CD4-positive, CD25-positive, alpha-beta regulatory T cell (primary cell): ENCODE data around the gene RNF19B. TPM values are rescaled to one million over a fixed set of nuclear protein-coding genes. Genes with fewer than 3 reads are reported as not detected.

Source experiments
- ATAC-seq, 2 donors: fragments of 150-1000 bp; cut with Tn5 transposase; one replicate each; pipeline ENCODE4 v1.10.0; 2021; ENCODE audit warnings: low read depth in 2 of 2, moderate number of reproducible peaks in 2 of 2, moderate library complexity in 1 of 2
- DNase-seq, 3 donors: peaks; one replicate each; pipeline versions ENCODE4 v3.0.0 to v3.0.0-alpha.2; 2012 to 2022; ENCODE audit warnings: mixed read lengths in 1 of 3
- H3K27ac ChIP-seq: one replicate; pipeline ENCODE4 v1.7.0; 2013; ENCODE audit warnings: mild to moderate bottlenecking, low read length; ENCODE audit not compliant: insufficient read depth, poor library complexity, severe bottlenecking
- H3K27me3 ChIP-seq: one replicate; pipeline ENCODE4 v1.7.0; 2013; ENCODE audit warnings: low read length; ENCODE audit not compliant: control insufficient read depth, insufficient read depth
- H3K36me3 ChIP-seq: one replicate; pipeline ENCODE4 v1.7.0; 2013; ENCODE audit warnings: mild to moderate bottlenecking, low read length, moderate library complexity; ENCODE audit not compliant: control insufficient read depth, insufficient read depth
- H3K4me1 ChIP-seq: 2 replicates; pipeline ENCODE4 v1.7.0; 2013; ENCODE audit warnings: mild to moderate bottlenecking, low read length; ENCODE audit not compliant: insufficient read depth, control insufficient read depth, poor library complexity, severe bottlenecking
- H3K4me3 ChIP-seq: one replicate; pipeline ENCODE4 v1.7.0; 2013; ENCODE audit warnings: low read depth, mild to moderate bottlenecking, low read length, moderate library complexity
- H3K9me3 ChIP-seq, 2 experiments: 1 replicate in 1 of 2; 2 replicates in 1 of 2; pipeline ENCODE4 v1.7.0; 2013; ENCODE audit warnings: low read length in 2 of 2, mild to moderate bottlenecking in 1 of 2, moderate library complexity in 1 of 2; ENCODE audit not compliant: control insufficient read depth in 2 of 2
- H3K27ac Mint-ChIP-seq, 3 donors: one replicate each; pipeline ENCODE4 v1.8.0; 2020 to 2022; ENCODE audit warnings: mild to moderate bottlenecking in 3 of 3, mixed read lengths in 3 of 3, moderate library complexity in 2 of 3
- H3K27me3 Mint-ChIP-seq: one replicate; pipeline ENCODE4 v1.8.0; 2022; ENCODE audit warnings: mild to moderate bottlenecking, mixed read lengths
- H3K36me3 Mint-ChIP-seq: one replicate; pipeline ENCODE4 v1.8.0; 2020; ENCODE audit warnings: mixed read lengths
- H3K4me1 Mint-ChIP-seq, 4 donors: one replicate each; pipeline ENCODE4 v1.8.0; 2020 to 2022; ENCODE audit warnings: mixed read lengths in 4 of 4, mild to moderate bottlenecking in 1 of 4
- H3K4me3 Mint-ChIP-seq, 4 donors: one replicate each; pipeline ENCODE4 v1.8.0; 2020 to 2022; ENCODE audit warnings: mild to moderate bottlenecking in 4 of 4, mixed read lengths in 4 of 4, moderate library complexity in 3 of 4
- H3K9me3 Mint-ChIP-seq, 7 donors: one replicate each; pipeline ENCODE4 v1.8.0; 2020 to 2022; ENCODE audit warnings: mixed read lengths in 7 of 7, mild to moderate bottlenecking in 3 of 7, moderate library complexity in 2 of 7
- polyA plus RNA-seq, 4 donors: library from polyadenylated mRNA; unstranded; fragments of 300-500 nt; fragmentation: Illumina TruSeq; gene quantifications; one replicate each; pipeline ENCODE4 v1.2.3, GENCODE V29; 2021
- total RNA-seq: library from RNA; stranded (reverse); gene quantifications from one replicate; pipeline ENCODE4 v1.2.3, GENCODE V29; 2022

Gene RNF19B
- total and polyA plus RNA-seq, 5 donors from 2014 or later: 2.0 to 44.9 (median 2.4) TPM

DNA sequence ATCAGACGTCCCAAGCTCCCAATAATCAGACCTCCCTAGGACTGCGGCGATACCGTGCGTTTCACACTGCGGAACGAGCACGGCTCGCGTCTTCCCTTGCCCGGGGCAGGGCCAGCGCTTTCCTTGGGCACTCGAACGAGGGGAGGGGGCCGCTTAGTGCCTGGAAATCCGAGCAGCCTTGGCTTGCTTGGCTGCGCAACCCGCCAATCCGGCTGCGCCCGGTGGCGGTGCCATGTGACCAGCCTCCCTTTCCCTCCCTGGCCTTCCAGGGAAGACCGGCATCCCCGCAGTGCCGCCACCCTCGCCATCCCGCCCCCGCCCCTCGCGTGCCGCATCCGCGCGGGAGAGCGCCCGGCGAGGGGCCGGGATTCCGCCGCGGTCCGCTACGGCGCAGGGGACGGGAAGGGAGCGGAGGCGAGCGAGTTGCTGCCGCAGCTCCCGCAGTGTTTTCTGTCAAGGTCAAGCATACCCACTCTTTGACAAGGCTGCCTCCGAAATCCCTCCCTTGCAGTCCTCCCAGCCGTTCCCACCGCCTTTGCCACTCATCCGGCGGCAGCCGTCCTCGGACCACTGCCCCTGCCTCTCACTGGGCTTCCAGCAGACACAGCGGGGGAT lies 8.3 kb upstream of the RNF19B start:
- H3K36me3 ChIP-seq: no peaks in the 10 kb centered on the region
- Mint-ChIP-seq H3K27ac (no peak overlapping the region), H3K4me1 (peaks cover 0 to 11% (median 5%) of the 10 kb centered on the region in 4 donors), H3K4me3 (peak overlapping the region in 1 of 4 donors; percentile 11), H3K9me3 (peaks cover 0 to 9% (median 0%) of the 10 kb centered on the region in 7 donors), H3K27me3 (peaks cover 39% of the 10 kb centered on the region), H3K36me3 (peaks cover 5% of the 10 kb centered on the region)
- no peak overlapping the region for H3K27ac ChIP-seq
- H3K4me3 ChIP-seq: peak overlapping the region; percentile 26
- DNase-seq: no peak
- H3K4me1 ChIP-seq: peaks cover 6% of the 10 kb centered on the region
- peaks cover 23% of the 10 kb centered on the region for H3K27me3 ChIP-seq
- no peaks in the 10 kb centered on the region for H3K9me3 ChIP-seq
- ATAC-seq: no peak

DNA sequence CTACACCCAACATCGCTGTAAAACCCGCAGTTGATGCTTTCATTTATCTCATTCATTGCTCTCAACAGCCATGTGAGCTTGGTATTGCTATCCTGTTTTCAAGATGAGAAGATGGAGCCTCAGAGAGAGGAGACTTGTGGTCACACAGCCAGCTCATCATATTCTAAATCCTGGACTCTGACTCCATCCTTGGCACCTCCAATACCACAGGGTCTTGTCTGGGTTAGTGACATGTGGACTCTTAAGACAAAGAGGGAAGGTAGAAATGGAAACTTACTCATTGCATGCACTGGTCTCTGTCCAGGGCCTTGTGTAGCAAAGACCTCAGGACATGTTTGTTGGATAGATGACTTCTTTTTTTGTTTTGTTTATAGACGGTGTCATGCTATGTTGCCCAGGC lies 7.0 kb upstream of the RNF19B start:
- Histone ChIP-seq H3K27ac (no peak overlapping the region), H3K9me3 (no peaks in the 10 kb centered on the region), H3K27me3 (peaks cover 26% of the 10 kb centered on the region), H3K4me1 (peaks cover 6% of the 10 kb centered on the region), H3K36me3 (no peaks in the 10 kb centered on the region), H3K4me3 (no peak overlapping the region)
- DNase-seq (no peak), ATAC-seq (no peak)
- peaks cover 0 to 11% (median 4%) of the 10 kb centered on the region in 4 donors for H3K4me1 Mint-ChIP-seq
- peaks cover 0 to 9% (median 0%) of the 10 kb centered on the region in 7 donors for H3K9me3 Mint-ChIP-seq
- peaks cover 36% of the 10 kb centered on the region for H3K27me3 Mint-ChIP-seq
- no peak overlapping the region for H3K27ac Mint-ChIP-seq
- H3K4me3 Mint-ChIP-seq: peak overlapping the region in 2 of 4 donors; percentile 72 to 73
- H3K36me3 Mint-ChIP-seq: peaks cover 5% of the 10 kb centered on the region

DNA sequence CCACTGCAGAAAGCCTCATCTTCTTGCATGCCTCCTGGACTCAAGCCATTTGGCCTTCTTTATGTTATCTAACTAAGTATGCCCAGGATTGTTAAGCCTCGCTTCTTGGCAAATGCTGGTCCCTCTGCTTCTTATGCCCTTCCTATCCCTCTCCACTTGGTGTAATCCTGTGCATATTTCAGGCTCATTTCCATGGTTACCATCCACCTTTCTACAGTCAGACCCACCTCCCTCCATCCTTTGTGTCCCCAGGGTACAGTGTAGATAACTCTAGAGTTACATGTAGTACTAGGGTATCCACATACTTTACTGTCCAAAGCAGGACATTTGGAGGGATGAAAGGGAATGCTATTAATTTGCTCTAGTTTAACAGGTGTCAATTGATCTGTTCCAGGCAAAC lies 6.5 kb upstream of the RNF19B start:
- no peaks in the 10 kb centered on the region for H3K36me3 ChIP-seq
- no peak overlapping the region for H3K4me3 ChIP-seq
- DNase-seq: no peak
- peaks cover 6% of the 10 kb centered on the region for H3K4me1 ChIP-seq
- peaks cover 36% of the 10 kb centered on the region for H3K27me3 Mint-ChIP-seq
- peak overlapping the region in 2 of 4 donors; percentile 10 to 73 for H3K4me3 Mint-ChIP-seq
- H3K9me3 Mint-ChIP-seq: peaks cover 0 to 9% (median 0%) of the 10 kb centered on the region in 7 donors
- H3K27ac ChIP-seq: no peak overlapping the region
- peaks cover 26% of the 10 kb centered on the region for H3K27me3 ChIP-seq
- peak overlapping the region in 1 of 3 donors; percentile 66 for H3K27ac Mint-ChIP-seq
- ATAC-seq: no peak
- peaks cover 5% of the 10 kb centered on the region for H3K36me3 Mint-ChIP-seq
- H3K9me3 ChIP-seq: no peaks in the 10 kb centered on the region
- peaks cover 0 to 11% (median 4%) of the 10 kb centered on the region in 4 donors for H3K4me1 Mint-ChIP-seq

DNA sequence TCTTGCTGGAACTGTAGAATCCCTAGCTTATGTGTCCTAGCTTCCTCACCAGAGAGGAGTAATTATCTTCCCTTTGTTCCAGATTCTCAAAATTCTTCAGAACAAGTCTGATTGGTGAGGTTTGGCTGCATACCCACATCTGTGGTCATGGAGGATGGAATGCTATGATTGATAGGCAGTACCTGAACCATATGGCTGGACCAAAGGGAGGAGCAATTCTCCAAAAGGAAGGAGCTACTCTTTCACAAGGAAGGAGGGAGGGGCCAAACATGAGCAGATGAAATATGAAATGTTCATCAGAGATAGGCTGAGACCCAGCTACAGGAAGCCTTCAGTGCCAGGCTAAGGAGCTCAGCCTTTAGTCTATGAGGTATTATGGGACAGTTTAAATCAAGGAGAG lies 5.0 kb upstream of the RNF19B start:
- DNase-seq: no peak
- H3K27ac ChIP-seq: no peak overlapping the region
- no peak for ATAC-seq
- no peaks in the 10 kb centered on the region for H3K36me3 ChIP-seq
- H3K4me1 ChIP-seq: peaks cover 6% of the 10 kb centered on the region
- H3K4me3 Mint-ChIP-seq: peak overlapping the region in 1 of 4 donors; percentile 60
- peaks cover 2 to 12% (median 8%) of the 10 kb centered on the region in 4 donors for H3K4me1 Mint-ChIP-seq
- H3K9me3 ChIP-seq: no peaks in the 10 kb centered on the region
- H3K9me3 Mint-ChIP-seq: peaks cover 0 to 9% (median 0%) of the 10 kb centered on the region in 7 donors
- H3K4me3 ChIP-seq: no peak overlapping the region
- no peak overlapping the region for H3K27ac Mint-ChIP-seq
- peaks cover 32% of the 10 kb centered on the region for H3K27me3 Mint-ChIP-seq
- H3K36me3 Mint-ChIP-seq: peaks cover 5% of the 10 kb centered on the region
- H3K27me3 ChIP-seq: peaks cover 26% of the 10 kb centered on the region

DNA sequence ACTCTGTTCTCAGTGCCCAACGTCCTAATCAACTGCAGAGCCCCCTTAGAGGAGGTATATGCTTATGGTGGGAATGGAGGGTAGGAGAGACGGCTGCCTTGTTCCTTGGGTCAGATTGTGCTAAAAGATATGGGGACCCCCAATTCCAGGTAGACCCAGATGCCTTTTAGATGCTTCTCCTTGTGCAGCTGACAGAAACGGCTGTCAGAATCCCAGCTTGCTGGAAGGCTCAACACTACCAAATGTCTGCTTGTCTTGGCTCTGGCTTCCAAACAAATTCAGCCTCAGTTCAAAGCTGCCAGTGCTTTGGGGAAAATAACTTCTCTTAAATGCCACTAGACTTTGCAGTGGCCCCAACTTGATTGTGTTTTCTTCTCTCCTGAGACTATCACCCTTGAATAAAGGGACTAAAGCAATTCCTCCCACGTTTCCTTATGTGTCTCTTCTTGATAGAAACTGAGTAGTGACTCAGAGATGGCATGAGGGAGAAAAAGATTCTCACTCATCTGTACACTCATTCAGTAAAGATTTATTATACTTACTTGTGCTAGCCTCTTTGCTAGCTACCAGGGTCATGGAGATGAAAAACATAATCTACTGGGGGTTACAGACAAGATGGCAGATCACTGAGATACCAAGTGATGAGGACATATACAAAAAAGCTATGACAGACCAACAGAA lies 3.4 kb upstream of the RNF19B start:
- Mint-ChIP-seq H3K27me3 (peaks cover 32% of the 10 kb centered on the region), H3K9me3 (peaks cover 0 to 9% (median 0%) of the 10 kb centered on the region in 7 donors), H3K36me3 (peaks cover 5% of the 10 kb centered on the region), H3K27ac (peak overlapping the region in 1 of 3 donors; percentile 36), H3K4me1 (peaks cover 5 to 18% (median 9%) of the 10 kb centered on the region in 4 donors), H3K4me3 (peak overlapping the region in 2 of 4 donors; percentile 18 to 62)
- ATAC-seq (no peak), DNase-seq (no peak)
- H3K36me3 ChIP-seq: no peaks in the 10 kb centered on the region
- no peak overlapping the region for H3K27ac ChIP-seq
- no peaks in the 10 kb centered on the region for H3K9me3 ChIP-seq
- H3K4me3 ChIP-seq: no peak overlapping the region
- peaks cover 10% of the 10 kb centered on the region for H3K4me1 ChIP-seq
- H3K27me3 ChIP-seq: peaks cover 26% of the 10 kb centered on the region

DNA sequence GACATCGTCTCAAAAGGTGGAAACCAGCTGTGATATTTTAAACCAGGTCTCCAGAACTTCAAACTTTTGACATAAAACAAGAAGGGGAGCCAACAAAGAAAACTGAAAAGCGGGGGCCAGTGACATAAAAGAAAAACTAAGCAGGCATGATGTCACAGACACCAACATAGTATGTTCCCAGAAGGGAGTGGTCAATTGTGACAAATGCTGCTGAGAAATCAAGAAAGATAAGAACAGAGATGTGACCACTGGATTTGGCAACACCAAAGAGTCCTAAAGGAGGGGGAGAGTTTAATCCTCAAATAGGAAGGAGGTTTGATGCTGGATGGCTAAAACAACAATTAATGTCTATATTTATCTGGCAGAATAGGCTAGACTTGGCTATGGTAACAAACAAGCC lies 2.3 kb upstream of the RNF19B start:
- H3K27me3 ChIP-seq: peaks cover 17% of the 10 kb centered on the region
- H3K4me1 ChIP-seq: peaks cover 17% of the 10 kb centered on the region
- Mint-ChIP-seq H3K36me3 (peaks cover 5% of the 10 kb centered on the region), H3K27ac (no peak overlapping the region), H3K4me1 (peaks cover 11 to 23% (median 16%) of the 10 kb centered on the region in 4 donors), H3K9me3 (peaks cover 0 to 4% (median 0%) of the 10 kb centered on the region in 7 donors), H3K27me3 (peaks cover 23% of the 10 kb centered on the region), H3K4me3 (peak overlapping the region in 3 of 4 donors; percentile 3 to 62 (median 17))
- no peak overlapping the region for H3K4me3 ChIP-seq
- no peak overlapping the region for H3K27ac ChIP-seq
- H3K36me3 ChIP-seq: no peaks in the 10 kb centered on the region
- H3K9me3 ChIP-seq: no peaks in the 10 kb centered on the region
- no peak for DNase-seq
- ATAC-seq: no peak

DNA sequence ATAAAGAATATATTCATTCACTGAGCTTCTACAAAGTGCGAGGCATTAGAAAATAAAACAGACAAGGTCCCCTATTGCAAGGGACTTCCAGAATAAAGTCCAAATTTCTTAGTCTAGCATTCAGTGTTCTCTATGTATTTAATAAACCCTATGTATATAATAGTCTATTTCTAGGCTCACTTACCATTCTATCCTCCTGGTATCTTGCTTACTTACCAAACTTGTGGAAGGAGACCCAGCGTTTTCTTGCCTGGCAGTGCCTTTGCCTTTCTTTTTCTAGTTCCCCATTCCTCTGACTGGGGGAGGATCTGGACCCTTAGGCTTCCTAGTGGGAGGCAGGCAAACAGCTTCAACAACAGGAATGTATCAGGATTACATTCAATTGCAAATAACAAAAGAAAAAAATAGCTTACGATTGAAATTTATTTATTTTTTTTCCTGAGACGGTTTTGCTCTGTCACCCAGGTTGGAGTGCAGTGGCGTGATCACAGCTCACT lies 690 bp upstream of the RNF19B start:
- Mint-ChIP-seq H3K4me1 (peaks cover 22 to 37% (median 27%) of the 10 kb centered on the region in 4 donors), H3K27ac (peak overlapping the region; percentile 86 to 96 (median 93)), H3K27me3 (peaks cover 10% of the 10 kb centered on the region), H3K36me3 (no peaks in the 10 kb centered on the region), H3K9me3 (peaks cover 0 to 4% (median 0%) of the 10 kb centered on the region in 7 donors), H3K4me3 (peak overlapping the region; percentile 89 to 94 (median 92))
- Histone ChIP-seq H3K9me3 (no peaks in the 10 kb centered on the region), H3K4me3 (peak overlapping the region; percentile 84), H3K36me3 (no peaks in the 10 kb centered on the region), H3K27me3 (peaks cover 3% of the 10 kb centered on the region), H3K4me1 (peaks cover 22% of the 10 kb centered on the region), H3K27ac (peak overlapping the region; percentile 74)
- ATAC-seq: no peak
- DNase-seq: no peak
